Activated effector memory CD4-positive, alpha-beta T cell treated with anti-CD3 and anti-CD28 coated beads, Interleukin-2, amount 50 U/mL, for 16 hours (primary cell): ENCODE measurements around the gene FAM221B.
A peak's percentile ranks its signal among the peaks of the same experiment; 100 is the strongest.

Experiments
- DNase-seq: peaks from one replicate; pipeline ENCODE4 v3.0.0-alpha.2; 2020

Gene FAM221B

GRCh38 chr9:35847792-35848572, 19.4 kb upstream of the FAM221B start:
- peak; percentile 53 for DNase-seq

- no peak for DNase-seq
Observed at GRCh38 chr9:35845824-35846771, 17.6 kb upstream of the FAM221B start.

- DNase-seq: no peak
Observed at GRCh38 chr9:35844628-35845270, 16.2 kb upstream of the FAM221B start.

- DNase-seq: no peak
Observed at GRCh38 chr9:35842795-35843194, 14.3 kb upstream of the FAM221B start.

- no peak for DNase-seq
Observed at GRCh38 chr9:35842020-35842745, 13.7 kb upstream of the FAM221B start.

- no peak for DNase-seq
Observed at GRCh38 chr9:35841645-35841900, 13.0 kb upstream of the FAM221B start.

- no peak for DNase-seq
Observed at GRCh38 chr9:35840881-35841644, 12.5 kb upstream of the FAM221B start.

GRCh38 chr9:35839926-35840325, 11.4 kb upstream of the FAM221B start:
- no peak for DNase-seq

GRCh38 chr9:35836595-35836994, 8.1 kb upstream of the FAM221B start:
- no peak for DNase-seq

GRCh38 chr9:35835766-35836165, 7.2 kb upstream of the FAM221B start:
- DNase-seq: no peak

GRCh38 chr9:35835216-35835632, 6.7 kb upstream of the FAM221B start:
- no peak for DNase-seq

- no peak for DNase-seq
Observed at GRCh38 chr9:35834260-35835215, 6.0 kb upstream of the FAM221B start.

GRCh38 chr9:35832814-35833213, 4.3 kb upstream of the FAM221B start:
- peak; percentile 21 for DNase-seq

- DNase-seq: peak; percentile 49
Observed at GRCh38 chr9:35831040-35831439, 2.5 kb upstream of the FAM221B start.

GRCh38 chr9:35829764-35830096, 1.2 kb upstream of the FAM221B start:
- no peak for DNase-seq

- DNase-seq: peak; percentile 97
Observed at GRCh38 chr9:35829084-35829763, 692 bp upstream of the FAM221B start, which contains the start of gene TMEM8B. TSS of gene TMEM8B (plus strand) at chr9:35829228. CDS start at chr9:35829448, 220 bp downstream.

- no peak for DNase-seq
Observed at GRCh38 chr9:35827486-35827885, 1.0 kb downstream of the FAM221B start.

- no peak for DNase-seq
Observed at GRCh38 chr9:35826071-35826701, 2.3 kb downstream of the FAM221B start.

GRCh38 chr9:35822926-35823325, 5.6 kb downstream of the FAM221B start:
- DNase-seq: no peak

- DNase-seq: no peak
Observed at GRCh38 chr9:35820076-35820475, 8.5 kb downstream of the FAM221B start.
